Astrocyte of the cerebellum (primary cell): ENCODE measurements around the gene LRCH1.
"Not testable (repeated sequence)": the region's sequence is repeated elsewhere in the genome, so short reads cannot be mapped to it uniquely, and the experiment has no call there.

Source experiments
- DNase-seq: peaks from one replicate; pipeline ENCODE4 v3.0.0-alpha.2; 2011; ENCODE audit warnings: low read depth
- H3K4me3 ChIP-seq: 2 replicates; pipeline ENCODE4 v1.5.1; 2011; ENCODE audit warnings: mild to moderate bottlenecking, low read depth, low read length, moderate library complexity
- CTCF ChIP-seq: IDR thresholded peaks from 2 replicates; pipeline ENCODE4 v1.5.1; 2012; ENCODE audit warnings: low read length, low read depth, moderate library complexity, mild to moderate bottlenecking; ENCODE audit errors: missing control alignments
- in situ Hi-C: cut with HindIII; loops from 2 replicates; pipeline ENCODE4 v1.10.0; 2017; ENCODE audit warnings: low sequenced_read_pairs

The LRCH1 gene

GRCh38 chr13:46749951-46750350 lies 197.0 kb downstream of the LRCH1 start:
- DNase-seq = peak; percentile 55
- no peak for TF ChIP-seq CTCF
- in situ Hi-C loops = no loop called here
- no peak overlapping the region for H3K4me3 ChIP-seq

GRCh38 chr13:46751811-46752635 lies 199.1 kb downstream of the LRCH1 start:
- no peak overlapping the region for H3K4me3 ChIP-seq
- in situ Hi-C loops = no loop called here
- peak; percentile 52 for DNase-seq
- TF ChIP-seq CTCF = no peak

- TF ChIP-seq CTCF = no peak
- in situ Hi-C loops = no loop called here
- DNase-seq = no peak
- no peak overlapping the region for H3K4me3 ChIP-seq
Observed at GRCh38 chr13:46753137-46753536, 200.2 kb downstream of the LRCH1 start.

- in situ Hi-C loops = no loop called here
- no peak for DNase-seq
- H3K4me3 ChIP-seq = no peak overlapping the region
- TF ChIP-seq CTCF = no peak
Observed at GRCh38 chr13:46753917-46754316, 200.9 kb downstream of the LRCH1 start.

- no peak for TF ChIP-seq CTCF
- no peak overlapping the region for H3K4me3 ChIP-seq
- in situ Hi-C loops = no loop called here
Observed at GRCh38 chr13:46754812-46755211, 201.8 kb downstream of the LRCH1 start.

GRCh38 chr13:46755508-46755907 lies 202.5 kb downstream of the LRCH1 start:
- H3K4me3 ChIP-seq, in situ Hi-C loops, DNase-seq: not testable (repeated sequence)

More at GRCh38 chr13:46754812-46755211, 201.8 kb downstream of the LRCH1 start:
- no peak for DNase-seq

- no peak overlapping the region for H3K4me3 ChIP-seq
- in situ Hi-C loops = no loop called here
- DNase-seq = peak; percentile 41
- no peak for TF ChIP-seq CTCF
Observed at GRCh38 chr13:46756977-46757376, 204.0 kb downstream of the LRCH1 start.
